ENCODE data around the gene RELL1.

GRCh38 chr4:37682701-37683401 lies 3.3 kb downstream of the RELL1 start:
- TF ChIP-seq POLR2AphosphoS5 (IDR thresholded peaks at IDR 0.05; ENCODE audit: low read depth, low read length) (no peak), POLR2A (IDR thresholded peaks at IDR 0.05; ENCODE audit: low read depth, low read length) (no peak)
